Stomach (tissue), 9 donors: ENCODE results near the gene ZNF823. TPM values are rescaled to one million over a fixed set of nuclear protein-coding genes. Genes with fewer than 3 reads are reported as not detected.

Experiments used
- DNase-seq, 2 donors: peaks; one replicate each; pipeline versions ENCODE4 v3.0.0 to v3.0.0-alpha.2; 2013 to 2019
- H3K27ac ChIP-seq, 5 donors: fragments of 200-600 bp in 4 of 5; sonication (generic) in 4 of 5; one replicate each; pipeline ENCODE4 v1.5.1; 2013 to 2019; ENCODE audit warnings: mild to moderate bottlenecking in 1 of 5, moderate library complexity in 1 of 5
- H3K27me3 ChIP-seq, 3 donors: fragments of 200-600 bp; sonication (generic); one replicate each; pipeline ENCODE4 v1.5.1; 2017 to 2019; ENCODE audit warnings: mixed run types in 1 of 3
- H3K36me3 ChIP-seq, 4 donors: fragments of 200-600 bp; sonication (generic); 1 replicate in 3 of 4; 2 replicates in 1 of 4; pipeline ENCODE4 v1.5.1; 2016 to 2019
- H3K4me1 ChIP-seq, 4 donors: fragments of 200-600 bp; sonication (generic); one replicate each; pipeline ENCODE4 v1.5.1; 2016 to 2019
- H3K4me3 ChIP-seq, 4 donors: fragments of 200-600 bp; sonication (generic) in 3 of 4; one replicate each; pipeline ENCODE4 v1.5.1; 2016 to 2019; ENCODE audit warnings: mild to moderate bottlenecking in 1 of 4
- H3K9me3 ChIP-seq, 4 donors: fragments of 200-600 bp; sonication (generic); one replicate each; pipeline ENCODE4 v1.5.1; 2016 to 2019
- CTCF ChIP-seq, 7 experiments: fragments of 450-650 bp in 4 of 7; fragments of 200-600 bp in 3 of 7; sonication (generic) in 3 of 7; IDR thresholded peaks; one replicate each; pipeline ENCODE4 v1.5.1; 2016 to 2019; ENCODE audit warnings: antibody characterized with exemption in 7 of 7, control low read depth in 2 of 7, mild to moderate bottlenecking in 1 of 7
- EP300 ChIP-seq: sonication (generic); formaldehyde crosslinking; IDR thresholded peaks from one replicate; pipeline ENCODE4 v1.6.1; 2017; ENCODE audit warnings: antibody characterized with exemption
- POLR2A ChIP-seq, 4 donors: fragments of 450-650 bp; IDR thresholded peaks; one replicate each; pipeline ENCODE4 v1.6.1; 2016; ENCODE audit warnings: antibody characterized with exemption in 4 of 4, control low read depth in 2 of 4, mild to moderate bottlenecking in 1 of 4, moderate library complexity in 1 of 4
- POLR2AphosphoS5 ChIP-seq, 3 donors: sonication (generic); formaldehyde crosslinking; IDR thresholded peaks; one replicate each; pipeline ENCODE4 v1.6.1; 2016; ENCODE audit warnings: antibody characterized with exemption in 3 of 3
- WGBS, 5 donors: extraction: QIAGEN DNeasy Blood & Tissue Kit in 3 of 5; methylation state at CpG; one replicate each; pipeline versions ENCODE4 v1.1.5 to v1.1.7; 2013 to 2018; 5-methylcytosine and 5-hydroxymethylcytosine counted together
- intact Hi-C: fragments of 100-400 bp; cut with DNase I; formaldehyde crosslinking; loops from one replicate; pipeline ENCODE4 v1.15.1; 2023; ENCODE audit warnings: low total_unique reads
- polyA plus RNA-seq, 3 donors: library from polyadenylated mRNA; stranded (reverse); fragments of 200-250 nt; gene quantifications; one replicate each; pipeline ENCODE4 v1.2.3, GENCODE V29; 2013
- total RNA-seq, 5 donors: library from RNA; depleted of rRNA; stranded (reverse); fragments of >200 nt; gene quantifications; one replicate each; pipeline versions ENCODE4 v1.1.0 to v1.2.3, GENCODE V29; 2014 to 2016
- donor health status: healthy with polysubstance abuse.
- donor health status: Bipolar disorder and iron deficiency.
- donor health status: healthy.

Gene ZNF823
- total and polyA plus RNA-seq, 8 donors = 1.2 to 19.3 (median 4.4) TPM

- DNase-seq = no peak
- Histone ChIP-seq H3K4me3 (no peak overlapping the region), H3K27ac (no peak overlapping the region), H3K36me3 (no peaks in the 10 kb centered on the region), H3K4me1 (no peaks in the 10 kb centered on the region), H3K9me3 (peaks cover 0 to 37% (median 25%) of the 10 kb centered on the region in 4 donors), H3K27me3 (no peaks in the 10 kb centered on the region)
- intact Hi-C loops = no loop called here
- no peak for TF ChIP-seq POLR2A (IDR thresholded peaks at IDR 0.05)
- TF ChIP-seq POLR2AphosphoS5 (IDR thresholded peaks at IDR 0.05) = no peak
- TF ChIP-seq EP300 = no peak
- no peak for TF ChIP-seq CTCF (IDR thresholded peaks at IDR 0.05)
- 73 to 100% (median 85%) methylated on average over 1 of the region's 1 CpG for WGBS, 5 donors
Observed at GRCh38 chr19:11756965-11757364, 18.2 kb upstream of the ZNF823 start.

DNA sequence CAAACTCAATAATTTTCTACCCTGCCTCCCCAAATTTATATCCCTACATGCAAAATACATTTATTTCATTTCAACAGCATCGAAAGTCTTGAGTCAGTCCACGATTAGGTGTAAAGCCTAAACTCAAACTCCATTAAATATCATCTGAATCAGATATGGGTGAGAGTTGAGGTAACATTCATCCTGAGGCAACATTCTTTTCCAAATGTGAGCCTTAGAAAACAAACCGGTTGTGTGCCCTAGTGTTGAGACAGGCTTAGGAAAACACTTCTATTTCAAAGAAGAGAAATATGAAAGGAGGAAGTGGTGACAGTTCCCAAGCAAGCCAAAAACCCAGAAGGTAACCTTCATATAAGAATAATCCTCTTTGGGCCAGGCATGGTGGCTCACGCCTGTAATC is 15.9 kb upstream of the ZNF823 start:
- H3K27ac ChIP-seq = no peak overlapping the region
- no peaks in the 10 kb centered on the region for H3K27me3 ChIP-seq
- no peak overlapping the region for H3K4me3 ChIP-seq
- no peak for DNase-seq
- no peaks in the 10 kb centered on the region for H3K4me1 ChIP-seq
- H3K9me3 ChIP-seq = peaks cover 0 to 45% (median 30%) of the 10 kb centered on the region in 4 donors
- intact Hi-C loops = no loop called here
- H3K36me3 ChIP-seq = no peaks in the 10 kb centered on the region
- WGBS, 5 donors = 80 to 90% (median 85%) methylated on average over 4 of the region's 4 CpGs
- TF ChIP-seq POLR2A (IDR thresholded peaks at IDR 0.05) (no peak), CTCF (IDR thresholded peaks at IDR 0.05) (no peak), EP300 (no peak), POLR2AphosphoS5 (IDR thresholded peaks at IDR 0.05) (no peak)

- H3K9me3 ChIP-seq = peaks cover 7 to 59% (median 40%) of the 10 kb centered on the region in 4 donors
- no peaks in the 10 kb centered on the region for H3K36me3 ChIP-seq
- no peaks in the 10 kb centered on the region for H3K4me1 ChIP-seq
- TF ChIP-seq EP300 (no peak), CTCF (IDR thresholded peaks at IDR 0.05) (no peak), POLR2A (IDR thresholded peaks at IDR 0.05) (no peak), POLR2AphosphoS5 (IDR thresholded peaks at IDR 0.05) (no peak)
- DNase-seq = no peak
- H3K4me3 ChIP-seq = no peak overlapping the region
- H3K27me3 ChIP-seq = no peaks in the 10 kb centered on the region
- intact Hi-C loops = no loop called here
- WGBS, 5 donors = 61 to 81% (median 78%) methylated on average over 2 of the region's 2 CpGs
- H3K27ac ChIP-seq = no peak overlapping the region
Observed at GRCh38 chr19:11752244-11752736, 13.5 kb upstream of the ZNF823 start.

DNA sequence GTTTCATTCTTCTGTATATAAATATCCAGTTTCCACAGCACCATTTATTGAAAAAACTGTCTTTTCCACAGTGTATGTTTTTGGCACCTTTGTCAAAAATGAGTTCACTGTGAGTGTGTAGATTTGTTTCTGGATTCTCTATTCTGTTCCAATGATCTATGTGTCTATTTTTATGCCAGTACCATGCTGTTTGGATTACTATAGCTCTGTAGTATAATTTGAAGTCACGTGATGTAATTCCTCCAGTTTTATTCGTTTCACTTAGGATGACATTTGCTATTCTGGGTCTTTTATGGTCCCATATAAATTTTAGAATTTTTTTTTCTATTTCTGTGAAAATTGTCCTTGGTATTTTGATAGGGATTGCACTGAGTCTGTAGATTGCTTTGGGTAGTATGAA is 11.0 kb upstream of the ZNF823 start:
- Histone ChIP-seq H3K27me3 (no peaks in the 10 kb centered on the region), H3K9me3 (peaks cover 7 to 49% (median 29%) of the 10 kb centered on the region in 4 donors), H3K36me3 (no peaks in the 10 kb centered on the region), H3K4me3 (no peak overlapping the region), H3K4me1 (no peaks in the 10 kb centered on the region), H3K27ac (no peak overlapping the region)
- intact Hi-C loops = no loop called here
- WGBS, 5 donors = 36 to 68% (median 59%) methylated on average over 2 of the region's 2 CpGs
- DNase-seq = no peak
- TF ChIP-seq POLR2AphosphoS5 (IDR thresholded peaks at IDR 0.05) (no peak), EP300 (no peak), CTCF (IDR thresholded peaks at IDR 0.05) (no peak), POLR2A (IDR thresholded peaks at IDR 0.05) (no peak)
